NCI-H526 treated with DMSO at 0.1 percent for 48 hours (cell line): ENCODE data around the gene LRRK2.
"Not testable (repeated sequence)": the region's sequence is repeated elsewhere in the genome, so short reads cannot be mapped to it uniquely, and the experiment has no call there.

Experiments used
- DNase-seq: peaks from one replicate; lab custom pipeline; 2025; lab: John Stamatoyannopoulos, UW

LRRK2 gene

GRCh38 chr12:40224439-40225291 is at the start of gene LRRK2:
Gene LRRK2, plus strand, starts transcription at chr12:40224997. Its CDS starts 135 bp downstream, at chr12:40225132.
- DNase-seq = no peak

- no peak for DNase-seq
These were observed 49.8 kb upstream of the LRRK2 start for GRCh38 chr12:40175045-40175444.

GRCh38 chr12:40175489-40175888 is 49.3 kb upstream of the LRRK2 start:
- DNase-seq = no peak

- no peak for DNase-seq
These were observed 46.1 kb upstream of the LRRK2 start for GRCh38 chr12:40178701-40179100.

- no peak for DNase-seq
These were observed 43.3 kb upstream of the LRRK2 start for GRCh38 chr12:40181490-40181889.

- no peak for DNase-seq
These were observed 41.1 kb upstream of the LRRK2 start for GRCh38 chr12:40183715-40184114.

- DNase-seq = no peak
These were observed 40.1 kb upstream of the LRRK2 start for GRCh38 chr12:40184493-40185302.

- no peak for DNase-seq
These were observed 39.5 kb upstream of the LRRK2 start for GRCh38 chr12:40185303-40185693.

GRCh38 chr12:40188558-40189320 is 36.1 kb upstream of the LRRK2 start:
- no peak for DNase-seq

GRCh38 chr12:40192704-40193255 is 32.0 kb upstream of the LRRK2 start:
- DNase-seq = peak; percentile 15

- DNase-seq = no peak
These were observed 30.0 kb upstream of the LRRK2 start for GRCh38 chr12:40194846-40195245.

GRCh38 chr12:40197590-40197989 is 27.2 kb upstream of the LRRK2 start:
- DNase-seq = no peak

- DNase-seq = no peak
These were observed 26.2 kb upstream of the LRRK2 start for GRCh38 chr12:40198601-40199000.

- no peak for DNase-seq
These were observed 22.4 kb upstream of the LRRK2 start for GRCh38 chr12:40202095-40203059.

GRCh38 chr12:40203060-40203430 is 21.8 kb upstream of the LRRK2 start:
- DNase-seq = no peak

GRCh38 chr12:40204337-40204736 is 20.5 kb upstream of the LRRK2 start:
- no peak for DNase-seq

- DNase-seq = no peak
These were observed 17.2 kb upstream of the LRRK2 start for GRCh38 chr12:40207551-40207950.

GRCh38 chr12:40208707-40209446 is 15.9 kb upstream of the LRRK2 start:
- no peak for DNase-seq

GRCh38 chr12:40209886-40210285 is 14.9 kb upstream of the LRRK2 start:
- DNase-seq = no peak

- not testable (repeated sequence) for DNase-seq
These were observed 13.6 kb upstream of the LRRK2 start for GRCh38 chr12:40211186-40211585.
